Naive thymus-derived CD4-positive, alpha-beta T cell (primary cell): ENCODE results near the gene EFNA2. TPM values are rescaled to one million over a fixed set of nuclear protein-coding genes. Genes with fewer than 3 reads are reported as not detected.

Experiments
- ATAC-seq: fragments of 150-1000 bp; cut with Tn5 transposase; 2 replicates; pipeline ENCODE4 v1.10.0; 2021; ENCODE audit warnings: mild to moderate bottlenecking, moderate library complexity
- CTCF ChIA-PET: fragments of 350-600 bp; sonication (Branson Sonifier 250); formaldehyde crosslinking; loops from one replicate; lab custom pipeline; 2021; ENCODE audit warnings: antibody characterized with exemption; lab: Charles Lee
- POLR2A ChIA-PET: fragments of 350-600 bp; sonication (Branson Sonifier 250); formaldehyde crosslinking; loops from one replicate; lab custom pipeline; 2021; ENCODE audit warnings: antibody characterized with exemption, inconsistent platforms; lab: Charles Lee
- DNase-seq, 9 donors: peaks; one replicate each; pipeline versions ENCODE4 v3.0.0 to v3.0.0-alpha.2; 2020 to 2022; ENCODE audit warnings: mixed read lengths in 1 of 9
- H3K27ac ChIP-seq: one replicate; pipeline ENCODE4 v1.7.0; 2013; ENCODE audit warnings: mild to moderate bottlenecking, low read depth, low read length, moderate library complexity
- H3K27me3 ChIP-seq, 2 donors: one replicate each; pipeline ENCODE4 v1.7.0; 2013; ENCODE audit warnings: low read length in 2 of 2, mild to moderate bottlenecking in 2 of 2, moderate library complexity in 2 of 2; ENCODE audit not compliant: control insufficient read depth in 2 of 2, insufficient read depth in 2 of 2
- H3K36me3 ChIP-seq, 3 experiments: 1 replicate in 2 of 3; 2 replicates in 1 of 3; pipeline ENCODE4 v1.7.0; 2013; ENCODE audit warnings: low read length in 3 of 3, mild to moderate bottlenecking in 3 of 3, moderate library complexity in 1 of 3; ENCODE audit not compliant: insufficient read depth in 3 of 3, control insufficient read depth in 2 of 3
- H3K4me1 ChIP-seq, 2 donors: one replicate each; pipeline ENCODE4 v1.7.0; 2013; ENCODE audit warnings: low read length in 2 of 2, mild to moderate bottlenecking in 2 of 2, moderate library complexity in 1 of 2; ENCODE audit not compliant: control insufficient read depth in 2 of 2, insufficient read depth in 2 of 2
- H3K4me3 ChIP-seq: 2 replicates; pipeline ENCODE4 v1.7.0; 2013; ENCODE audit warnings: mild to moderate bottlenecking, low read length
- H3K9me3 ChIP-seq, 3 experiments: 1 replicate in 2 of 3; 2 replicates in 1 of 3; pipeline ENCODE4 v1.7.0; 2013; ENCODE audit warnings: low read length in 3 of 3; ENCODE audit not compliant: control insufficient read depth in 2 of 3
- H3K27ac Mint-ChIP-seq, 9 donors: one replicate each; pipeline ENCODE4 v1.8.0; 2020 to 2022; ENCODE audit warnings: mixed read lengths in 9 of 9, mild to moderate bottlenecking in 8 of 9, moderate library complexity in 5 of 9, inconsistent platforms in 2 of 9
- H3K27me3 Mint-ChIP-seq, 5 donors: one replicate each; pipeline ENCODE4 v1.8.0; 2021 to 2022; ENCODE audit warnings: mixed read lengths in 5 of 5, mild to moderate bottlenecking in 1 of 5
- H3K36me3 Mint-ChIP-seq, 5 donors: one replicate each; pipeline ENCODE4 v1.8.0; 2020 to 2022; ENCODE audit warnings: mixed read lengths in 5 of 5, mild to moderate bottlenecking in 3 of 5, inconsistent platforms in 1 of 5
- H3K4me1 Mint-ChIP-seq, 7 donors: one replicate each; pipeline ENCODE4 v1.8.0; 2020 to 2022; ENCODE audit warnings: mixed read lengths in 7 of 7, mild to moderate bottlenecking in 3 of 7, inconsistent platforms in 1 of 7
- H3K4me3 Mint-ChIP-seq, 10 donors: one replicate each; pipeline ENCODE4 v1.8.0; 2020 to 2022; ENCODE audit warnings: mild to moderate bottlenecking in 10 of 10, mixed read lengths in 10 of 10, moderate library complexity in 6 of 10, inconsistent platforms in 2 of 10
- H3K9me3 Mint-ChIP-seq, 11 donors: one replicate each; pipeline ENCODE4 v1.8.0; 2020 to 2022; ENCODE audit warnings: mixed read lengths in 11 of 11, mild to moderate bottlenecking in 4 of 11, inconsistent platforms in 1 of 11, moderate library complexity in 1 of 11
- intact Hi-C, 2 donors: fragments of 100-400 bp; cut with micrococcal nuclease; formaldehyde crosslinking; loops; one replicate each; pipeline ENCODE4 v1.15.1; 2023
- polyA plus RNA-seq, 2 donors: library from polyadenylated mRNA; unstranded; fragments of 300-500 nt; fragmentation: Illumina TruSeq; gene quantifications; one replicate each; pipeline ENCODE4 v1.2.3, GENCODE V29; 2021
- total RNA-seq, 6 experiments: library from RNA in 5 of 6; stranded (reverse) in 5 of 6; gene quantifications; 1 replicate in 5 of 6; 2 replicates in 1 of 6; pipeline ENCODE4 v1.2.3 and lab custom pipeline; 2021 to 2026

EFNA2 gene
- total RNA-seq (not detected), polyA plus RNA-seq (not detected), total RNA-seq (lab: John Stamatoyannopoulos, UW) (not detected)

DNA sequence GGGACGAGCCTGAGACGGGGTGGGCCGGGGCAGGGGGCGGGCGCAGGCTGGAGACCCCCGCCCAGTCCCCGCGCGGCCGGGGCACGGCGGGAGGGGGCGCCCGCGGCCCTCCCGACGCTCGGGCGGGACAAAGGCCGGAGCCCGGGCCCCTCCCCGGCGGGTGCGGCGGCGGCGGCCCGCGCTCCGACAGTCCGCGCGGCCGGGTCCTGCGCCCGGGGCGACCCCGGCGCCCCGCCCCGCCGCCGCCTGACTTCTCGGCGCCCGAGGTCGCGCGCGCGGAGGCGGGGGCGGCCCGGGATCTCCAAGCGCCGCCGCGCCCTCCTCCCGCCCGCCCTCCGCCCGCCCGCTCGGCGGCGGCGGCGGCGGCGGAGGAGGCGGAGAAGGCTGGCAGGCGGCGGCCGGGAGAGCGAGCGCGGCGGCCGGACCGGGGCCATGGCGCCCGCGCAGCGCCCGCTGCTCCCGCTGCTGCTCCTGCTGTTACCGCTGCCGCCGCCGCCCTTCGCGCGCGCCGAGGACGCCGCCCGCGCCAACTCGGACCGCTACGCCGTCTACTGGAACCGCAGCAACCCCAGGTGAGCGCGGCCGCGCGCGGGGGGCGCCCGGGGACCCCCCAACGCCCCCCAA, at the start of gene EFNA2:
TSS of gene EFNA2 (plus strand) at position 137 of the 624 bp plus-strand sequence. CDS start at position 433, 296 bp downstream.
- peaks cover 12 to 35% (median 20%) of the 10 kb centered on the region in 5 donors for H3K27me3 Mint-ChIP-seq
- intact Hi-C loops: no loop called here
- ChIA-PET POLR2A (no interaction called here), CTCF (no interaction called here)
- Histone ChIP-seq H3K4me3 (no peak within 1 kb of the TSS), H3K4me1 (peaks cover 0 to 4% of the 10 kb centered on the region in 2 donors), H3K9me3 (no peaks in the 10 kb centered on the region), H3K27ac (no peak within 1 kb of the TSS), H3K36me3 (no peaks in the 10 kb centered on the region), H3K27me3 (peaks cover 0 to 3% of the 10 kb centered on the region in 2 donors)
- DNase-seq (no peak), ATAC-seq (no peak)
- peaks cover 0 to 13% (median 4%) of the 10 kb centered on the region in 7 donors for H3K4me1 Mint-ChIP-seq
- peak within 1 kb of the TSS; percentile 15 to 69 (median 44) for H3K4me3 Mint-ChIP-seq
- H3K9me3 Mint-ChIP-seq: peaks cover 0 to 1% (median 0%) of the 10 kb centered on the region in 11 donors
- H3K36me3 Mint-ChIP-seq: no peaks in the 10 kb centered on the region
- H3K27ac Mint-ChIP-seq: no peak within 1 kb of the TSS

DNA sequence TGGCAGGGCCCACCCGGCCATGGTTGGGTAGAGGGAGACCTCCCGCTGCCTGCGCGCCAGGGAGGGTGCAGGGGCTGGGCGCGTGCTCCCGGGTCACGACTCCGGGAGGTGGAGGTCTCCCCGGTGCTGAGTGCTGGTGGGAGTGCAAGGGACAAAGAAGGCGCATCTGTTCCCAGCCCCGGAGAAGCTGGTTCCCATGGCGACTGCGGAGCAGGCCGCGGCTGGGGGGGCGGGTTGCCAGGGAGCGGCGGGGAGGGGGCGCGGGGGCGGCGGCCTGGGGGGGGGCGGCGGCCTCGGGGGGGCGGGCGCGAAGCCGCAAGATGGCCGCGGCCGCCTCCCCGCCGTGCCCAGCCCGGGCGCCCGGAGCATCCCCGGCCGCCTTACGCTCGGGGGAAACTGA, 49.1 kb upstream of the EFNA2 start:
- Mint-ChIP-seq H3K9me3 (peaks cover 0 to 3% (median 0%) of the 10 kb centered on the region in 11 donors), H3K4me1 (peaks cover 12 to 25% (median 21%) of the 10 kb centered on the region in 7 donors), H3K36me3 (peaks cover 0 to 2% (median 0%) of the 10 kb centered on the region in 5 donors), H3K27me3 (peaks cover 4 to 22% (median 9%) of the 10 kb centered on the region in 5 donors), H3K4me3 (peak overlapping the region in 2 of 10 donors; percentile 31 to 53), H3K27ac (no peak overlapping the region)
- Histone ChIP-seq H3K9me3 (no peaks in the 10 kb centered on the region), H3K27ac (no peak overlapping the region), H3K4me3 (no peak overlapping the region), H3K36me3 (no peaks in the 10 kb centered on the region), H3K27me3 (no peaks in the 10 kb centered on the region), H3K4me1 (peaks cover 9 to 17% of the 10 kb centered on the region in 2 donors)
- no peak for ATAC-seq
- intact Hi-C loops: no loop called here
- ChIA-PET POLR2A (no interaction called here), CTCF (no interaction called here)
- no peak for DNase-seq

DNA sequence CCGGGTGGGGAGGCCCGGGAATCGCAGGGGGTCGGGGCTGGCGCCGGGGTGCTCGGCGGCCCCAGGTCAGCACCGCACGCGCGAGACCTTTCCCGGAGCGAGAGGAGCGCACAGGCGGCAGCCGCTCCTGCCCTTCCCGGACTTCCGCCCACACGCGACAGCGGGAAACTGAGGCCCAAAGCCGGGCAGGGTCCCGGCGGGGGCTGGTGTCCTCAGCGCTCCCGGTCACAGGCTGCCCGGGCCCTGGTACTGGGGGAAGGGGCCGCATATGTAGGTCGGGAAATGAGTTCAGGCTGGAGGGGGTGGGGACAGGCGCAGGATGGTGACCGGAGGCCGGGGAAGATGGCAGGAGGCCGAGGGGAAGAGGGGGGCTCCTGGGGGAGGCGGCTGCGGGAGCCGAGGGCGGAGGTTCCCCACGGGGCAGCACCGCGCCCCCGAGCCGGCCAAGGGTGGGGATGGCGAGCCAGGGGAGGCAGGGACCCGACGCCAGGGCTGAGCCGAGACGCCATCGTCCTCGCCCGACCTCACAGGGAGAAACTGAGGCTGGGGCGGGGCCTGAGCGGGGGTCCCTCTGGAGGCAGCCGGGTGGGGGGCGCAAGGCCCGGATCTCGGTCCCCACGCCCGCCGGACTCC, 48.5 kb upstream of the EFNA2 start:
- peaks cover 0 to 2% (median 0%) of the 10 kb centered on the region in 5 donors for H3K36me3 Mint-ChIP-seq
- Histone ChIP-seq H3K36me3 (no peaks in the 10 kb centered on the region), H3K4me1 (peaks cover 11 to 17% of the 10 kb centered on the region in 2 donors), H3K4me3 (no peak overlapping the region), H3K27ac (no peak overlapping the region), H3K9me3 (no peaks in the 10 kb centered on the region), H3K27me3 (no peaks in the 10 kb centered on the region)
- intact Hi-C loops: no loop called here
- CTCF ChIA-PET: no interaction called here
- peaks cover 0 to 3% (median 0%) of the 10 kb centered on the region in 11 donors for H3K9me3 Mint-ChIP-seq
- DNase-seq: no peak
- H3K27me3 Mint-ChIP-seq: peaks cover 4 to 22% (median 9%) of the 10 kb centered on the region in 5 donors
- ATAC-seq: no peak
- no peak overlapping the region for H3K27ac Mint-ChIP-seq
- H3K4me1 Mint-ChIP-seq: peaks cover 13 to 28% (median 21%) of the 10 kb centered on the region in 7 donors
- POLR2A ChIA-PET: no interaction called here
- peak overlapping the region in 4 of 10 donors; percentile 27 to 67 (median 61) for H3K4me3 Mint-ChIP-seq

DNA sequence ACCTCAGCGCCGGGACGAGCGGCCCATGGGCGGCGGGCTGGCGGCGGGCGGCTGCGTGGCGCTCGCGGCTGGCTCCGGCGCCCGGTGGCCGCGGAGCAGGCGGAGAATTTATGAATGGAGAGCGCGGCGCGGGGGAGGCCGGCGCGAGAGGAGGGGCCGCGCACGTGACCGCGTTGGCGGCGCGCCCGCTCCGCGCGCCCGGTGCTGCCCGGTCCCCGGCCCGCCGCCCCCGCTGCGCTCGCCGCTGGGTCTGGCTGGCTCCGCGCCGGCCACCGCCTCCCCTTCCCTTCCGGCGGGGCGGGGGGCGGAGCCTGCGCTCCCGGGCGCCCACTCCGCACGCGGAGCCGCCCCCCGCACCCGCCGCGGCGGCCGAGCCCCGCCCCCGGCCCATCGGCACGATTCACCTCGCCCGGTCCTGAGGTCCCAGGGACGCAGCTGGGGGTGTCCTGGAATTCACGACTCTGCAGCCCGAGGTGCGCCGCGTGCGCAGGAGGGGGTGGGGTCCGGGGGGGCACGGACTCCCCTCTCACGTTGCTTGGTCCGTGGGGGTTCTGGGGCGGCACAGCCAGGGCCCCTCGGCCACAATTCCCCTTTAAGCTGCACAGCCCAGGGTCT, 47.8 kb upstream of the EFNA2 start, which contains the start of gene CBARP:
TSS of gene CBARP (minus strand) at position 252 of the 615 bp plus-strand sequence. CDS start 1,905 bp downstream, outside the sequence.
- peak within 1 kb of the TSS; percentile 27 for H3K27ac ChIP-seq
- Mint-ChIP-seq H3K36me3 (peaks cover 0 to 2% (median 0%) of the 10 kb centered on the region in 5 donors), H3K27ac (peak within 1 kb of the TSS; percentile 4 to 93 (median 86)), H3K27me3 (peaks cover 4 to 22% (median 9%) of the 10 kb centered on the region in 5 donors), H3K4me3 (peak within 1 kb of the TSS; percentile 69 to 93 (median 83)), H3K4me1 (peaks cover 13 to 34% (median 21%) of the 10 kb centered on the region in 7 donors), H3K9me3 (peaks cover 0 to 3% (median 0%) of the 10 kb centered on the region in 11 donors)
- H3K27me3 ChIP-seq: no peaks in the 10 kb centered on the region
- H3K9me3 ChIP-seq: no peaks in the 10 kb centered on the region
- H3K36me3 ChIP-seq: no peaks in the 10 kb centered on the region
- peaks cover 16 to 21% of the 10 kb centered on the region in 2 donors for H3K4me1 ChIP-seq
- intact Hi-C loops: no loop called here
- DNase-seq (peak in 3 of 9 donors; percentile 22 to 64 (median 35)), ATAC-seq (no peak)
- POLR2A ChIA-PET: interaction anchor here (0.6 to 2.1 kb wide), 4 partner anchors 26 to 150 kb away, joined by 3 to 17 read pairs (median 4); partner anchors contain the start of gene CIRBP
- CTCF ChIA-PET: no interaction called here
- no peak within 1 kb of the TSS for H3K4me3 ChIP-seq

DNA sequence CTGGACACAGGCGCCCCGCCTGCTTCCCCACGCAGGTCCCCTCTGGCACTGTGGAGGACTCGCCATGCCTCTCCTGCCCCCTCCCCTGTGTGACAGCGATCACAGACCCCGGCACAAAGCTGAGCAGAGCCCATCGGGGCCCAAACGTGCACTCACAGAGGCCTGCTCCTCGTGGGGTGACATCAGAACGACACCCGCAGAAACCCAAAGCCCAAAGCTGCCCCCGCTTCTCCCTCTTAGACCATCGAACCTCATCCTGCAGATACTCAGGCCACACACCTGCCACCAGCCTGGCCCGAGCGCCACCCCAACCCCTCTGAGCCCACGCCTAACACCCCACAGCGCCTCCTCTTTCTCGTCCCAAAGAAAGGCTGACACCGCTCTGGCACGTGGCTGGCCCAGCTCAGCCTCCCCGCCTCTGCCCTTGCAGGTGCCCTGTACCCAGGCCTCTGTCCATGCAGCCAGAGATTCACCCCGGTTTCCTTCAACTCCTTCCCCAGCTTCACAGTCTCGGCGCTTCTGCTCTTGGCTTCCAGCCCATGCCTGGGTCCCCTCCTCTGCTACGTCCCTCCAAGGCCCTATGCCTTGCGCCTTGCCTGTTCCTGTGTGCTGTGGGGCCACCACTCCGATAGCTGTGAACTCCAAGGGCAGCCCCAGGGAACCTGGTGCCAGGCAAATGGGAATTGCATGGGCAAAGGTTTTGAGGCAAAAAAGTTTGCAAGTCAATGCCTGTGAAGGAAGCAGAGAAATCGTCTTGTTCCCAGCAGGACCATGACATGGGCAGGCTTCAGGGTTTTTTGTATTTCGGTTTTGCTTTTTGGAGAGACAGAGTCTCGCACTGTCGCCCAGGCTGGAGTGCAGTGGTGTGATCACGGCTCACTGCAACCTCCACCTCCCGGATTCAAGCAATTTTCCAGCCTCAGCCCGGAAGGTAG, 47.0 kb upstream of the EFNA2 start:
- Histone ChIP-seq H3K4me3 (no peak overlapping the region), H3K27ac (peak overlapping the region; percentile 73), H3K9me3 (no peaks in the 10 kb centered on the region), H3K4me1 (peaks cover 16 to 21% of the 10 kb centered on the region in 2 donors), H3K36me3 (no peaks in the 10 kb centered on the region), H3K27me3 (no peaks in the 10 kb centered on the region)
- Mint-ChIP-seq H3K27ac (peak overlapping the region; percentile 4 to 93 (median 86)), H3K9me3 (peaks cover 0 to 3% (median 0%) of the 10 kb centered on the region in 11 donors), H3K4me3 (peak overlapping the region; percentile 69 to 93 (median 83)), H3K36me3 (peaks cover 0 to 2% (median 0%) of the 10 kb centered on the region in 5 donors), H3K4me1 (peaks cover 13 to 42% (median 23%) of the 10 kb centered on the region in 7 donors), H3K27me3 (peaks cover 4 to 22% (median 9%) of the 10 kb centered on the region in 5 donors)
- ChIA-PET POLR2A (interaction anchor here (0.6 to 2.7 kb wide), 7 partner anchors 27 to 174 kb away, joined by 3 to 17 read pairs (median 3); partner anchors contain the start of genes CIRBP and FAM174C), CTCF (interaction anchor here (0.6 to 1.6 kb wide), 2 partner anchors 125 to 572 kb away, joined by 3 to 5 read pairs; no protein-coding TSS in a partner anchor)
- intact Hi-C loops: no loop called here
- peak in 1 of 9 donors; percentile 22 for DNase-seq
- ATAC-seq: no peak
